Liver (tissue), 3 donors: ENCODE data around the gene MAN2B2.

Source experiments
- ATF3 ChIP-seq: IDR thresholded peaks from 2 replicates; pipeline ENCODE4 v1.6.1; 2016; ENCODE audit warnings: antibody characterized with exemption
- CTCF ChIP-seq: fragments of 150-350 bp; IDR thresholded peaks from 2 replicates; pipeline ENCODE4 v1.5.1; 2017; ENCODE audit warnings: improper control_type of control experiment, low read depth, low read length; ENCODE audit not compliant: missing input control
- EGR1 ChIP-seq, 2 donors: IDR thresholded peaks; 2 replicates each; pipeline ENCODE4 v1.6.1; 2016 to 2018; ENCODE audit warnings: antibody characterized with exemption in 2 of 2, low read depth in 2 of 2
- FOXA2 ChIP-seq: IDR thresholded peaks from 2 replicates; pipeline ENCODE4 v1.6.1; 2016; ENCODE audit warnings: antibody characterized with exemption
- GABPA ChIP-seq, 2 donors: IDR thresholded peaks in 1 of 2; conservative IDR thresholded peaks in 1 of 2; 2 replicates each; pipeline ENCODE4 v1.6.1; 2016; ENCODE audit warnings: antibody characterized with exemption in 2 of 2, mild to moderate bottlenecking in 1 of 2, moderate library complexity in 1 of 2
- HNF4A ChIP-seq, 2 donors: conservative IDR thresholded peaks; 2 replicates each; pipeline ENCODE4 v1.6.1; 2016; ENCODE audit warnings: antibody characterized with exemption in 2 of 2, mild to moderate bottlenecking in 2 of 2
- JUND ChIP-seq, 2 donors: IDR thresholded peaks; 2 replicates each; pipeline ENCODE4 v1.6.1; 2016; ENCODE audit warnings: antibody characterized with exemption in 2 of 2
- MAX ChIP-seq: IDR thresholded peaks from 2 replicates; pipeline ENCODE4 v1.6.1; 2016; ENCODE audit warnings: antibody characterized with exemption
- RAD21 ChIP-seq, 2 donors: IDR thresholded peaks; 2 replicates each; pipeline ENCODE4 v1.6.1; 2016; ENCODE audit warnings: antibody characterized with exemption in 2 of 2, mild to moderate bottlenecking in 2 of 2
- REST ChIP-seq: IDR thresholded peaks from 2 replicates; pipeline ENCODE4 v1.6.1; 2016; ENCODE audit warnings: antibody characterized with exemption, mild to moderate bottlenecking
- RXRA ChIP-seq, 2 donors: IDR thresholded peaks; 2 replicates each; pipeline ENCODE4 v1.6.1; 2017 to 2018; ENCODE audit warnings: antibody characterized with exemption in 2 of 2, mild to moderate bottlenecking in 1 of 2
- SP1 ChIP-seq: IDR thresholded peaks from 2 replicates; pipeline ENCODE4 v1.6.1; 2018; ENCODE audit warnings: antibody characterized with exemption, mild to moderate bottlenecking
- TAF1 ChIP-seq: conservative IDR thresholded peaks from 2 replicates; pipeline ENCODE4 v1.6.1; 2016; ENCODE audit warnings: antibody characterized with exemption, mild to moderate bottlenecking
- ZBTB33 ChIP-seq: IDR thresholded peaks from 2 replicates; pipeline ENCODE4 v1.6.1; 2016; ENCODE audit warnings: antibody characterized with exemption
- donor health status: healthy.
- donor health status: healthy.

GRCh38 chr4:6595897-6596537, 21.0 kb downstream of the MAN2B2 start:
- TF ChIP-seq CTCF (no peak), JUND (IDR thresholded peaks at IDR 0.05) (no peak), TAF1 (no peak), SP1 (no peak), HNF4A (conservative IDR thresholded peaks at IDR 0.05) (no peak), MAX (no peak), REST (no peak), ZBTB33 (no peak), RAD21 (IDR thresholded peaks at IDR 0.05) (no peak), GABPA (IDR thresholded peaks at IDR 0.05 in 1 of 2, conservative IDR thresholded peaks at IDR 0.05 in 1 of 2) (no peak), EGR1 (IDR thresholded peaks at IDR 0.05; ENCODE audit: low read depth in 2 of 2) (no peak), ATF3 (no peak), FOXA2 (no peak), RXRA (IDR thresholded peaks at IDR 0.05) (no peak)
